Muscle layer of colon (tissue), 2 donors: ENCODE results near the gene EHMT1.
A peak's percentile ranks its signal among the peaks of the same experiment; 100 is the strongest.

ENCODE experiments used
- H3K27ac ChIP-seq: one replicate; pipeline ENCODE4 v1.7.0; 2013; ENCODE audit warnings: low read depth, mild to moderate bottlenecking, low read length, moderate library complexity
- H3K27me3 ChIP-seq, 2 donors: one replicate each; pipeline ENCODE4 v1.7.0; 2013; ENCODE audit warnings: low read length in 2 of 2, mild to moderate bottlenecking in 2 of 2; ENCODE audit not compliant: insufficient read depth in 2 of 2, control insufficient read depth in 1 of 2
- H3K36me3 ChIP-seq: one replicate; pipeline ENCODE4 v1.7.0; 2013; ENCODE audit warnings: mild to moderate bottlenecking, low read length; ENCODE audit not compliant: insufficient read depth
- H3K4me1 ChIP-seq: one replicate; pipeline ENCODE4 v1.7.0; 2013; ENCODE audit warnings: mild to moderate bottlenecking, low read length; ENCODE audit not compliant: insufficient read depth
- H3K4me3 ChIP-seq, 2 donors: one replicate each; pipeline ENCODE4 v1.7.0; 2013; ENCODE audit warnings: low read length in 2 of 2, low read depth in 1 of 2, mild to moderate bottlenecking in 1 of 2, moderate library complexity in 1 of 2
- H3K9ac ChIP-seq: one replicate; pipeline ENCODE4 v1.7.0; 2013; ENCODE audit warnings: low read length
- H3K9me3 ChIP-seq: one replicate; pipeline ENCODE4 v1.7.0; 2013; ENCODE audit warnings: mild to moderate bottlenecking, low read length
- donor health status: abdominal sarcoma.
- donor health status: Adenocarcinoma of cecum.

The EHMT1 gene

DNA sequence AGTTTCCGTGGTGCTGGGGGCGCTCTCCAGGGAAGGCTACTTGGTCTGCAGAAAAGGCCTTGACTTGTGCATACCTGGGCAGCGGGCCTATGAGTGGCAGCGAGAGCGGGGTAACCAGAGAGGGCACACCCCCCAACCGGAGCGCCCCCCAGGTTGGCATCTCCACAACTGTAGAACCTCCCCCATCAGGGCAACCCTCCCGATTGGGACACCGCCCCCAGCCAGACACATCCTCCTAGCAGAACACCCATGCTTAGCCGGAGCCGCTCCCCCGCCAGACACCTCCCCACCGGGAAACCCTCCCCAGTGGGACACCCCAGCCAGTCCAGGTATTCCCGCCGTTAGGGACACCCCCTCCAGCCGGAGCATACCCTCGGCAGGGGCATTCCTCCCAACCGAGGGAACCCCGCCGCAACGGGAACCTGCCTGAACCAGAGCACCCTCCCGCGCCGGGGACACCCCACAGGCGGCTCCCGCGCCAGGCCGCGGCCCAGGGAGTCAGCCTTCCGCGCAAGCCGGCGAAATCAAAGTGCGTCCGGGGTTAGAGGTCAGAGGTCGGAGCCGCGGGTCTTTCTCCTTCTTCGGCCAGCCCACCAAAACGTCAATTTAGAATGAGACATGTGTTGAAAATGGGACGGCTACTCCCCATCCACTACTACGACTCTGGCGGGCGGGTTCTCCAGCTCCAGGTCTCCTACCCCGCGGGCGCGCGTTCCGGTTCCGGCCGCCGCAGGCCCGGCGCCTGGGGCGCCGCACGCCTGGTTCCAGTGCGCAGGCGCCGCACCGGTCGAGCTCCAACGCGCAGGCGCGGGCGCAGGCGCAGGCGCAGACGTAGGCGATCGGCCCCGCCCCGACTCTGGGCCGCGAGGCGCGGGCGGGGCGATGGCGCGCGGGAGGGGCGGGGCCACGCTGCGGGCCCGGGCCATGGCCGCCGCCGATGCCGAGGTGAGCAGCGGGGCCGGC, at the start of gene EHMT1:
Gene EHMT1 (plus strand): TSS at position 901 of the 963 bp plus-strand sequence. CDS start 24 bp downstream, at position 925.
- H3K27ac ChIP-seq = peak within 1 kb of the TSS; percentile 95
- peak within 1 kb of the TSS; percentile 82 for H3K9ac ChIP-seq
- peaks cover 29% of the 10 kb centered on the region for H3K4me1 ChIP-seq
- no peaks in the 10 kb centered on the region for H3K9me3 ChIP-seq
- H3K36me3 ChIP-seq = peaks cover 26% of the 10 kb centered on the region
- H3K4me3 ChIP-seq = peak within 1 kb of the TSS; percentile 76 to 88
- no peaks in the 10 kb centered on the region for H3K27me3 ChIP-seq

DNA sequence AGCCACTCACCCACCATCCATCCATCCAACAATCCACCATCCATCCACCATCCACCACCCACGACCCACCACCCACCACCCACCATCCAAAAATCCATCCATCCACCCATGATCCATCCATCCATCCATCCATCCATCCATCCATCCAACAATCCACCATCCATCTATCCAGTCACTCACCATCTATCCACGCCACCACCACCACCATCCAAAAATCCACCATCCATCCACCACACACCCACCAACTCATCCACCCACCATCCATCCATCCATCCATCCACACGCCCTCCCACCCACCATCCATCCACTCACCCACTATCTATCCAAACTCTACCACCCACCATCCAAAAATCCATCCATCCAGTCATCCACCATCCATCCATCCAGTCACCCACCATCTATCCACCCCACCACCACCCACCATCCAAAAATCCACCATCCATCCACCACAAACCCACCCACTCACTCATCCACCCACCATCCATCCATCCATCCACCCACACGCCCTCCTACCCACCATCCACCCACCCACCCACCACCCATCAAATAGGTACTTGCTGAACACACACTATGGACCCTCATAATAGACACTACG, 49.1 kb upstream of the EHMT1 start:
- H3K27ac ChIP-seq = no peak overlapping the region
- H3K36me3 ChIP-seq = peaks cover 32% of the 10 kb centered on the region
- no peaks in the 10 kb centered on the region for H3K9me3 ChIP-seq
- no peaks in the 10 kb centered on the region for H3K27me3 ChIP-seq
- no peak overlapping the region for H3K9ac ChIP-seq
- no peak overlapping the region for H3K4me3 ChIP-seq
- no peaks in the 10 kb centered on the region for H3K4me1 ChIP-seq

DNA sequence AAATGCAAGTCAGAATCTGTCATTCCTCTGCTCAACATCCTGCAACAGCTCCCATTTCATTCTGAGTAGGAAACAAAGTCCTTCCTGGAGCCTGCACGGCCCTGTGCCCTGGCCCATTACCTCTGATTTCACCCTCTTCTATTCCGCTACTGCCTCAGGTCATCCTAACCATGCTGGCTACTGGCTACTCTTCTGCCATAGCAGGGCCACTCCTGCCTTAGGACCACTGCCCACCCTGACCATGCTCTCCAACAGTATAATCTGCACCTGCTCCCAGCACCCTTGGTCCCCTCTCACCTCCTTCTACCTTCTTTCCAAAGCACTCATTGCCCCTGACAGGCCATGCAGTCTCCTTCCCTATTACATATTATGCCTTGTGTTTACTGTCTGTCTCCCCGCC, 48.2 kb upstream of the EHMT1 start:
- Histone ChIP-seq H3K4me1 (peaks cover under 1% of the 10 kb centered on the region), H3K9ac (no peak overlapping the region), H3K9me3 (no peaks in the 10 kb centered on the region), H3K4me3 (no peak overlapping the region), H3K36me3 (peaks cover 38% of the 10 kb centered on the region), H3K27ac (no peak overlapping the region), H3K27me3 (no peaks in the 10 kb centered on the region)

DNA sequence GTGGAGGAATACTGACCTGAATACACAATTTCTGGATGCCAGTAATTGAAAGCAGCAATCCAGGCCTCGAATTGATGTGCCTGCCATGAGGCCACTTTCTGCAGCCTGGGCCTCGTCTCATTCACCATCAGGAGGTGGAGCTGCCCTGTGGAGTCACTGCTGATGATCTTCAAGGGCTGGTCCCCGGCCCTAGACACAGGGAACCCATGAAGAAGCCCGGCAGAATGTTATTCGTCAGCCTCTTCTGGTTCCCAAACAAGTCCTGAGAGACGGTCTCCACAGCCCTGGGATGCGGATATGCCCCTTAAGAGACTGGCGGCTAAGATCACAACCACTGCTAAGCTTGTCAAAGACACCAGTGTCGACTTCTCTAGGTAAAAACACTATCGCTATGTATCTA, 44.6 kb upstream of the EHMT1 start:
- peaks cover 39% of the 10 kb centered on the region for H3K36me3 ChIP-seq
- no peak overlapping the region for H3K9ac ChIP-seq
- no peak overlapping the region for H3K4me3 ChIP-seq
- peaks cover 21% of the 10 kb centered on the region for H3K4me1 ChIP-seq
- no peaks in the 10 kb centered on the region for H3K9me3 ChIP-seq
- H3K27ac ChIP-seq = no peak overlapping the region
- H3K27me3 ChIP-seq = no peaks in the 10 kb centered on the region

DNA sequence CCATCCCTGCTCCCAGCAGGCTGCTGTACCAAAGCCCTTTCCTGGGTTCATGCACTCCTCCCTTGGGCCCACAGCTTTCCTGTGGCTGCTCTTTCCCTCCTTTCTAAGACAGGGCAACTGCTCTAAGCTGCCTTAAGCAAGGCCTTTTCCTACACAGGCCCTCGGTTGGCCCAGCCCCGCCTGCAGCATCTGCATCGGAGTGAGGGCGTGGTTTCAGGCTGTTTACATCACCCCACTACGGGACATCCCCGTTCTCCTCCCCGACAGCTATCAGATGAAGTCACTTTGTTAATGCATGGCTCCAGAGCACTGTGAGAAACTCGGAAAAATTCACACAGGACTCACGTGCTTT, 43.5 kb upstream of the EHMT1 start:
- Histone ChIP-seq H3K4me3 (no peak overlapping the region), H3K4me1 (peaks cover 21% of the 10 kb centered on the region), H3K27ac (no peak overlapping the region), H3K27me3 (no peaks in the 10 kb centered on the region), H3K9me3 (no peaks in the 10 kb centered on the region), H3K9ac (no peak overlapping the region), H3K36me3 (peaks cover 38% of the 10 kb centered on the region)

DNA sequence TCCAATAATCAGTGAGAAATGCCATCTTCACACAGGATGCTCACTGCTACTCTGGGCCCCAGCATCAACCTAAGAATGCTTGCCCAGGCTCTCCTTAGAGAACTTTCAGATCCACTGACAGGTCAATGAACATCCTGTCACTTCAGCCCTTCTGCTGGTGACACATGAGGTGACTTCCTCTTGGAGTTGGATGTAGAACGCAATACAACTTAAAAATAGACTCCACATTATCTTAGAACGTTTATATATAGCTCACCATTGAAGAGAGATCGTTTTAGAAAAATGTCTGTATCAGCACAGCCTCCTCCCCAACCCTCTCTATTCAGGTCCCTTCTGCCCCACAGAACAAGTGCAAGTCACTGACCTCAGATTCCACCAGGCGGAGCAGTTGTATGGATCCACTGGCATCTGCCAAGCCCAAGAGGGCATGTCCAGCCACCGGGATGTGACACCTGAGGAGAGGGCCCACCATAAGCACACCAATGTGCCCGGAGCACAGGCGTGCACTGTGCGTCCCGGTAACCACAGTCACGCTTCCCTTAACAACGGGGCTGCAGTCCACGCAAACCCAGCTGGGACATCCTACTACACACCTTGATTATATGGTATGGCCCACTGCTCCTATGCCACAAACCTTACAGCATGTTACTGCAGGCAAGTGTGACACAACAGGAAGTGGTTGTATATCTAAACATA, 42.9 kb upstream of the EHMT1 start:
- H3K36me3 ChIP-seq = peaks cover 33% of the 10 kb centered on the region

DNA sequence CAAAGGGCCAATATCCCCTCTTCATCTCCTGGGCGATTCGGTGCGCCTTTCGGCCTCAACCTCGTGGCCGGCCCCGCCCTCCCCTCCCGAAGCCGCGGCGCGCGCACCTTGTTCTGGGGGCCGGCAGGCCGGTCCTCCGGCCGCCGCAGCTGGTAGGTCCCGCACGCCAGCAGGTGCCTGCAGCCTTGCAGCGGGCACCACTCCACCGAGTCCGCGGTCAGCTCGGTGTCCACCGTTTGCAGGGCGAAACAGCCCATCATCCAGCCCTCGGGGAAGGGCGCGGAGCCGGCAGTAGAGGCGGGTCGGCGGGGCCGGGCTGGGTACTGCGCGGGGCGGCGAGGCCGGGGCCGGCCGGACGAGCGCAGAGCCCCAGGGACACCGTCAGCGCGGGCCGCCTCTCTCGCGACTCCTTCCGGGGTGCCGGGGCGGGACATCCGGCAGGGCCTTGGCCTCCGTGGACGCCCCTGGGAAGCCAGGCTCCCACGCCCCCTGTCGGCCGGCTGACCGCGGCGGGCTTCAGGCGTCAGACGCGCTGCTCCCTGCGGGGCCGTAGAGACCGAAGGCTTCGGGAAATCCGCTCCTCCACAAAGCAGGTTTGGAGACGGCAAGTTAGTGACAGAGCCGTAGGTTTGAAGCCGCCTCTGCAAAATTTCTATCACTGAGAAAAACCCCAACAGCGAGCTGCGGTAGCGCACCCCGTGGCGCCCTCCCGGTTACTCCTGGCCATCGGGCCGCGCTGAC, 40.1 kb upstream of the EHMT1 start, which contains the start of gene DPH7:
Gene DPH7 (minus strand): TSS at position 408 of the 741 bp plus-strand sequence. CDS start 148 bp downstream, at position 260.
- Histone ChIP-seq H3K36me3 (peaks cover 37% of the 10 kb centered on the region), H3K4me1 (peaks cover 21% of the 10 kb centered on the region), H3K9ac (peak within 1 kb of the TSS; percentile 57)

More for the DNA sequence above, 42.9 kb upstream of the EHMT1 start:
- H3K4me1 ChIP-seq = peaks cover 21% of the 10 kb centered on the region
- no peaks in the 10 kb centered on the region for H3K27me3 ChIP-seq
- no peak overlapping the region for H3K9ac ChIP-seq
- H3K4me3 ChIP-seq = no peak overlapping the region
- no peaks in the 10 kb centered on the region for H3K9me3 ChIP-seq
- H3K27ac ChIP-seq = no peak overlapping the region

DNA sequence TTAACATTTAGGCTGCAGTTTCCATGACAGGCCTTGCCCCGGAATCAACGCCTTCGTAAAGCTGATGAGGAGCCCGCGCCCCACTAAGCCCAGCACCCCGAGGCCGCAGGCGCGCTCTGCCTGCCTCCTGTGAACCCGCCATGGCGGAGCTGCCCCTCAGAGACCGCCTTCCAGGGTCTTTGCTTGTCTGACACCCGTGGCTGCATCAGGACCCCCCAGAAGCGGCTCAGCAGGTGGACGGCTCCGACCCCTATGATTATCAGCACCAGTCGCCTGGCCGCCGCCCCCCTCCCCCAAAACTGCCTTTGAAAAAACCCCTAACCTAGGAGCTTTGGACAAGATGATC, 39.6 kb upstream of the EHMT1 start:
- peaks cover 21% of the 10 kb centered on the region for H3K4me1 ChIP-seq
- peaks cover 36% of the 10 kb centered on the region for H3K36me3 ChIP-seq
- peak overlapping the region; percentile 93 for H3K27ac ChIP-seq
- H3K4me3 ChIP-seq = peak overlapping the region; percentile 73 to 89
- H3K9me3 ChIP-seq = no peaks in the 10 kb centered on the region
- no peak overlapping the region for H3K9ac ChIP-seq
- H3K27me3 ChIP-seq = no peaks in the 10 kb centered on the region

More for the DNA sequence above, 40.1 kb upstream of the EHMT1 start, which contains the start of gene DPH7:
- Histone ChIP-seq H3K27me3 (no peaks in the 10 kb centered on the region), H3K4me3 (peak within 1 kb of the TSS; percentile 73 to 89), H3K27ac (peak within 1 kb of the TSS; percentile 93), H3K9me3 (no peaks in the 10 kb centered on the region)

DNA sequence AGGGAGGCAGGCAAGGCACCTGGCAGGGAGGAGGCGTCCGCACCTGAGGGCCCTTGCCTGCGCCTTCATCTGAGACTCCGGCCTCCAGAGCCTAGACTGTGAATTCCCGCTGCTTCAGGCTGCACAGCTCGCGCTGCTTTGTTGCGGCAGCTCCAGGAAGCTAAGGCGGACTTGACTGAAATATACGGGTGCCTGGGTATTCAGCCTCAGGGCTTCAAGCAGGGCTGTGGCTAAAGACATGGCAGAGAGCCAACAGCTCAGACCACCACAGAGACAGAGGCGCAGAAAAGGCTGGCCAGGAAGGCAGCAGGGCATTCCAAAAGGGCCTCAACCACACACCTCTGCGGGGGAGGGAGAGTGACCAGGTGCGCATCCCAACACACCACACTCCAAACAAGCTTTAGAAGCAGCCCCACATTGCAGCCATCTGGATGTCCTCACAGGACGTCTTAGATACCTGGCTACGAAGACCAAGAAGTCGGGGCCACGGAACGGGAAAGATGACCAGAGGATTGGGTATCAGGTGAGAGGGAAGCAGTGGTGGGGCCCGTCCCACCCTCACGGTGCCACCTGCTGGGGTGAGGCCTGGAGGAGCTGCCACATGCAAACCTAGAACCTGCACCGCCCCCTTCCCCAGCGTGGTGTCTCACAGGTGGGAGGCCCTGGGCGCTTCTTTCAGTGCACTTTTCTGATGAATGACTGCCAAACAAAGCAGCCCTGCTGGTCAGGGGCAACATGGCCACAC, 38.4 kb upstream of the EHMT1 start:
- H3K36me3 ChIP-seq = peaks cover 25% of the 10 kb centered on the region

DNA sequence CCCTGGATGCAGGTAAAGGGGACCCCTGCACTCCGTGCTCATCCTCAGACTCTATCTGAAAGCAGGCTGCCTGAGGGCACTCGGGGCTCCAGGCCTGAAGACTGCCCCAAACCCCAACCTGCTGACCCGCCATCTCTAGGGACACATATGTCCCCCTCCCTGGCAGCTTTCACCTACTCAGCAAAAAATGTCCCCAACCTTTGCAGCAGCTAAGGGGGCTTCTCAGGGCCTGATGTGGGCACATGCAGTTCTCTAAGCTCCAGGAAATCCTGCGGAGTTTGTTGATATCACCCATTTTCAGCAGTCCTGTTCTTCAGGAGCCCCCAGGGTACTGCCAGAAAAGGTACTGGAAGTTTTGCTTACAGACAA, 37.9 kb upstream of the EHMT1 start:
- H3K27ac ChIP-seq = no peak overlapping the region
- no peaks in the 10 kb centered on the region for H3K27me3 ChIP-seq
- H3K9me3 ChIP-seq = no peaks in the 10 kb centered on the region
- peaks cover 25% of the 10 kb centered on the region for H3K36me3 ChIP-seq
- no peak overlapping the region for H3K9ac ChIP-seq
- peaks cover 17% of the 10 kb centered on the region for H3K4me1 ChIP-seq
- H3K4me3 ChIP-seq = no peak overlapping the region

More for the DNA sequence above, 38.4 kb upstream of the EHMT1 start:
- H3K27me3 ChIP-seq = no peaks in the 10 kb centered on the region
- no peak overlapping the region for H3K4me3 ChIP-seq
- peaks cover 21% of the 10 kb centered on the region for H3K4me1 ChIP-seq
- no peak overlapping the region for H3K27ac ChIP-seq
- no peak overlapping the region for H3K9ac ChIP-seq
- no peaks in the 10 kb centered on the region for H3K9me3 ChIP-seq
